DLD1 (cell line): ENCODE results near the gene OPN1SW.

Experiments used
- in situ Hi-C: cut with HindIII; loops from 2 replicates; pipeline ENCODE4 v1.10.0; 2017; ENCODE audit warnings: low sequenced_read_pairs

The OPN1SW gene

GRCh38 chr7:128735436-128735835 is 40.2 kb downstream of the OPN1SW start:
- in situ Hi-C loops, result no loop called here

- in situ Hi-C loops, result no loop called here
Observed at GRCh38 chr7:128734890-128735289, 40.7 kb downstream of the OPN1SW start.

GRCh38 chr7:128733278-128733645 is 42.3 kb downstream of the OPN1SW start:
- in situ Hi-C loops, result no loop called here

GRCh38 chr7:128732521-128733277 is 42.9 kb downstream of the OPN1SW start:
- in situ Hi-C loops, result no loop called here

- in situ Hi-C loops, result no loop called here
Observed at GRCh38 chr7:128731184-128731583, 44.4 kb downstream of the OPN1SW start.

GRCh38 chr7:128729494-128729893 is 46.1 kb downstream of the OPN1SW start:
- in situ Hi-C loops, result no loop called here

GRCh38 chr7:128728598-128728997 is 47.0 kb downstream of the OPN1SW start:
- in situ Hi-C loops, result no loop called here

GRCh38 chr7:128727239-128727638 is 48.4 kb downstream of the OPN1SW start:
- in situ Hi-C loops, result no loop called here

- in situ Hi-C loops, result no loop called here
Observed at GRCh38 chr7:128726737-128727072, 48.9 kb downstream of the OPN1SW start.

GRCh38 chr7:128726059-128726736 is 49.4 kb downstream of the OPN1SW start:
- in situ Hi-C loops, result no loop called here

GRCh38 chr7:128725531-128725930 is 50.1 kb downstream of the OPN1SW start:
- in situ Hi-C loops, result no loop called here

GRCh38 chr7:128724743-128725142 is 50.9 kb downstream of the OPN1SW start:
- in situ Hi-C loops, result no loop called here
